OCI-M2 (cell line): Measurements from ENCODE around the gene MYO15B.

Experiments
- DNase-seq: peaks from one replicate; lab custom pipeline; 2025; ENCODE audit not compliant: unreplicated experiment; lab: John Stamatoyannopoulos, UW

MYO15B gene

GRCh38 chr17:75624021-75624420 lies 36.4 kb downstream of the MYO15B start:
- no peak for DNase-seq

- no peak for DNase-seq
Measured at GRCh38 chr17:75624714-75625345, 37.2 kb downstream of the MYO15B start.

- DNase-seq = no peak
Measured at GRCh38 chr17:75625813-75626486, 38.4 kb downstream of the MYO15B start.

- DNase-seq = no peak
Measured at GRCh38 chr17:75626496-75627038, 39.0 kb downstream of the MYO15B start.

- no peak for DNase-seq
Measured at GRCh38 chr17:75627094-75627493, 39.5 kb downstream of the MYO15B start.

GRCh38 chr17:75628425-75628824 lies 40.8 kb downstream of the MYO15B start:
- DNase-seq = no peak

GRCh38 chr17:75629157-75629556 lies 41.6 kb downstream of the MYO15B start:
- DNase-seq = no peak

- no peak for DNase-seq
Measured at GRCh38 chr17:75630071-75630917, 42.7 kb downstream of the MYO15B start.

GRCh38 chr17:75631353-75631752 lies 43.8 kb downstream of the MYO15B start:
- no peak for DNase-seq

- no peak for DNase-seq
Measured at GRCh38 chr17:75632428-75632827, 44.8 kb downstream of the MYO15B start.

GRCh38 chr17:75632863-75633485 lies 45.4 kb downstream of the MYO15B start, which contains the start of gene SMIM5:
Gene SMIM5 (plus strand): TSS chr17:75633434. CDS start chr17:75640202, 6,768 bp downstream.
- no peak for DNase-seq

- DNase-seq = peak; percentile 16
Measured at GRCh38 chr17:75633486-75634375, 46.1 kb downstream of the MYO15B start.

- no peak for DNase-seq
Measured at GRCh38 chr17:75634376-75634740, 46.8 kb downstream of the MYO15B start.

- DNase-seq = no peak
Measured at GRCh38 chr17:75634754-75635609, 47.4 kb downstream of the MYO15B start.

GRCh38 chr17:75635610-75636202 lies 48.1 kb downstream of the MYO15B start:
- DNase-seq = no peak

- no peak for DNase-seq
Measured at GRCh38 chr17:75636381-75637142, 49.0 kb downstream of the MYO15B start.

GRCh38 chr17:75637143-75637538 lies 49.5 kb downstream of the MYO15B start:
- DNase-seq = no peak

- DNase-seq = no peak
Measured at GRCh38 chr17:75637551-75637950, 50.0 kb downstream of the MYO15B start.
